Upper lobe of left lung (tissue), 6 donors: ENCODE measurements around the gene AOX1. TPM values are rescaled to one million over a fixed set of nuclear protein-coding genes. Genes with fewer than 3 reads are reported as not detected.

Source experiments
- ATAC-seq, 2 donors: fragments of 200-7000 bp; cut with Tn5 transposase; one replicate each; pipeline ENCODE4 v1.9.1; 2022; ENCODE audit warnings: mild to moderate bottlenecking in 2 of 2, moderate library complexity in 2 of 2; ENCODE audit not compliant: low FRiP score in 2 of 2
- DNase-seq, 2 donors: peaks; one replicate each; pipeline ENCODE4 v3.0.0-alpha.2; 2019 to 2020
- H3K27ac ChIP-seq, 4 donors: fragments of 200-600 bp; sonication (generic); one replicate each; pipeline ENCODE4 v1.5.1; 2016 to 2019
- H3K27me3 ChIP-seq, 4 donors: fragments of 200-600 bp; sonication (generic); one replicate each; pipeline ENCODE4 v1.5.1; 2017 to 2019
- H3K36me3 ChIP-seq, 4 donors: fragments of 200-600 bp; sonication (generic); one replicate each; pipeline ENCODE4 v1.5.1; 2016 to 2019
- H3K4me1 ChIP-seq, 4 donors: fragments of 200-600 bp; sonication (generic); one replicate each; pipeline ENCODE4 v1.5.1; 2018 to 2019
- H3K4me3 ChIP-seq, 4 donors: fragments of 200-600 bp; sonication (generic); one replicate each; pipeline ENCODE4 v1.5.1; 2017 to 2019; ENCODE audit warnings: mild to moderate bottlenecking in 2 of 4, moderate library complexity in 1 of 4
- H3K9me3 ChIP-seq, 4 donors: fragments of 200-600 bp; sonication (generic); one replicate each; pipeline ENCODE4 v1.5.1; 2018 to 2019
- CTCF ChIP-seq, 6 experiments: fragments of 450-650 bp in 4 of 6; fragments of 200-600 bp in 2 of 6; sonication (generic) in 2 of 6; IDR thresholded peaks; one replicate each; pipeline ENCODE4 v1.5.1; 2016 to 2019; ENCODE audit warnings: antibody characterized with exemption in 6 of 6
- EP300 ChIP-seq, 4 donors: sonication (generic); formaldehyde crosslinking; IDR thresholded peaks; one replicate each; pipeline ENCODE4 v1.5.1; 2017; ENCODE audit warnings: antibody characterized with exemption in 4 of 4, control low read depth in 2 of 4
- POLR2A ChIP-seq, 4 donors: fragments of 450-650 bp; IDR thresholded peaks; one replicate each; pipeline ENCODE4 v1.5.1; 2016 to 2017; ENCODE audit warnings: antibody characterized with exemption in 4 of 4, mild to moderate bottlenecking in 2 of 4
- POLR2AphosphoS5 ChIP-seq, 2 donors: sonication (generic); formaldehyde crosslinking; IDR thresholded peaks; one replicate each; pipeline ENCODE4 v1.5.1; 2017; ENCODE audit warnings: antibody characterized with exemption in 2 of 2
- WGBS, 2 donors: methylation state at CpG; one replicate each; pipeline ENCODE4 v1.1.5; 2017 to 2018; 5-methylcytosine and 5-hydroxymethylcytosine counted together
- total RNA-seq, 6 donors: library from RNA; depleted of rRNA in 4 of 6; stranded (reverse); fragments of >200 nt in 4 of 6; gene quantifications; one replicate each; pipeline versions ENCODE4 v1.1.0 to v1.2.1, GENCODE V29; 2016 to 2021
- donor health status: DM: no; HTN: no; CAD: no; lungs with moderate emphysema.
- donor health status: DM: no; HTN: yes; CAD: no; lungs with severe emphysema.

The AOX1 gene
- total RNA-seq, 6 donors from 2014 or later = 8.7 to 49.0 (median 27.5) TPM

GRCh38 chr2:200586644-200586975, 796 bp downstream of the AOX1 start:
- 69 to 70% methylated on average over 9 of the region's 9 CpGs for WGBS, 2 donors
- peak overlapping the region in 3 of 4 donors; percentile 55 to 72 (median 68) for H3K27ac ChIP-seq
- TF ChIP-seq POLR2A (IDR thresholded peaks at IDR 0.05) = no peak
- TF ChIP-seq CTCF (IDR thresholded peaks at IDR 0.05) = no peak
- TF ChIP-seq POLR2AphosphoS5 (IDR thresholded peaks at IDR 0.05) = no peak
- no peak for TF ChIP-seq EP300 (IDR thresholded peaks at IDR 0.05)
- peak overlapping the region in 3 of 4 donors; percentile 41 to 58 (median 57) for H3K4me3 ChIP-seq
- peaks cover 4 to 14% (median 8%) of the 10 kb centered on the region in 4 donors for H3K4me1 ChIP-seq
- no peaks in the 10 kb centered on the region for H3K9me3 ChIP-seq
- ATAC-seq (no peak), DNase-seq (peak in 1 of 2 donors; percentile 24)
- no peaks in the 10 kb centered on the region for H3K36me3 ChIP-seq
- H3K27me3 ChIP-seq = peaks cover 0 to 2% (median 0%) of the 10 kb centered on the region in 4 donors

GRCh38 chr2:200587007-200587616, 1.3 kb downstream of the AOX1 start:
- 90 to 91% methylated on average over 9 of the region's 9 CpGs for WGBS, 2 donors
- peak overlapping the region in 1 of 4 donors; percentile 57 for H3K4me3 ChIP-seq
- H3K36me3 ChIP-seq = no peaks in the 10 kb centered on the region
- TF ChIP-seq POLR2A (IDR thresholded peaks at IDR 0.05) = no peak
- TF ChIP-seq CTCF (IDR thresholded peaks at IDR 0.05) = no peak
- no peak for TF ChIP-seq POLR2AphosphoS5 (IDR thresholded peaks at IDR 0.05)
- no peak for TF ChIP-seq EP300 (IDR thresholded peaks at IDR 0.05)
- DNase-seq (no peak), ATAC-seq (no peak)
- H3K27me3 ChIP-seq = peaks cover 0 to 2% (median 0%) of the 10 kb centered on the region in 4 donors
- peaks cover 4 to 14% (median 8%) of the 10 kb centered on the region in 4 donors for H3K4me1 ChIP-seq
- peak overlapping the region in 1 of 4 donors; percentile 55 for H3K27ac ChIP-seq
- H3K9me3 ChIP-seq = no peaks in the 10 kb centered on the region

- TF ChIP-seq EP300 (IDR thresholded peaks at IDR 0.05) (no peak), POLR2AphosphoS5 (IDR thresholded peaks at IDR 0.05) (no peak), CTCF (IDR thresholded peaks at IDR 0.05) (no peak), POLR2A (IDR thresholded peaks at IDR 0.05) (no peak)
- DNase-seq (no peak), ATAC-seq (no peak)
- H3K27me3 ChIP-seq = peaks cover 0 to 2% (median 0%) of the 10 kb centered on the region in 4 donors
- peaks cover 4 to 14% (median 8%) of the 10 kb centered on the region in 4 donors for H3K4me1 ChIP-seq
- H3K9me3 ChIP-seq = no peaks in the 10 kb centered on the region
- no peaks in the 10 kb centered on the region for H3K36me3 ChIP-seq
- 83 to 88% methylated on average over 4 of the region's 4 CpGs for WGBS, 2 donors
- H3K4me3 ChIP-seq = no peak overlapping the region
- no peak overlapping the region for H3K27ac ChIP-seq
These were observed 2.4 kb downstream of the AOX1 start for GRCh38 chr2:200588076-200588678.

GRCh38 chr2:200590090-200590489, 4.3 kb downstream of the AOX1 start:
- peak; percentile 41 to 66 for ATAC-seq
- Histone ChIP-seq H3K36me3 (no peaks in the 10 kb centered on the region), H3K9me3 (no peaks in the 10 kb centered on the region), H3K27ac (peak overlapping the region in 1 of 4 donors; percentile 11), H3K4me1 (peaks cover 4 to 14% (median 8%) of the 10 kb centered on the region in 4 donors), H3K4me3 (no peak overlapping the region), H3K27me3 (no peaks in the 10 kb centered on the region)
- TF ChIP-seq POLR2A (IDR thresholded peaks at IDR 0.05) = no peak
- no peak for TF ChIP-seq EP300 (IDR thresholded peaks at IDR 0.05)
- TF ChIP-seq CTCF (IDR thresholded peaks at IDR 0.05) = no peak
- TF ChIP-seq POLR2AphosphoS5 (IDR thresholded peaks at IDR 0.05) = no peak
- no peak for DNase-seq
